ENCODE measurements around the gene MAP1B. TPM values are rescaled to one million over a fixed set of nuclear protein-coding genes. Genes with fewer than 3 reads are reported as not detected.

MAP1B gene
- total RNA-seq, 1 donor from 2014 or later: 61.0 TPM

DNA sequence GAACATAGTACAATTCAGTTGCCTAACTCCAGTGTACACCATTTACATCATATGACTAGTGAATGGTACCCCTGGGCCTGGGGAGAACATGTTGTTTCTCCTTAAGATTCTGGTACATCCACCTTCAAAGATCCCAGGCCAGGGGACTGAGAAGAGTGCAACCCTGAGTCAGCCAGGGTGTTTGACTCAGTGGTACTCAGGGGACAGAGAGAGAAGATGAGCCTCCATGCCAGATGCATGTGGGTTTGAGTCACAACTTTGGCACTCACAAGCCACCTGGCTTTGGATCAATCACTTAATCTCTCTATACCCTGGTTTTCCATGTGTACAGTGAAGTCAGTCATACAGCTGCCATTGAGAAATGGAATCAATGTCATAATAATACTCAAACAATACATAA is 53.7 kb downstream of the MAP1B start:
- Mint-ChIP-seq H3K27me3 (ENCODE audit: low read depth) (no peaks in the 10 kb centered on the region), H3K4me3 (no peak overlapping the region), H3K36me3 (no peaks in the 10 kb centered on the region), H3K4me1 (peaks cover 31% of the 10 kb centered on the region), H3K27ac (no peak overlapping the region), H3K9me3 (no peaks in the 10 kb centered on the region)
- DNase-seq (ENCODE audit: low spot score in 2 of 2, unreplicated experiment in 2 of 2): no peak
- TF ChIP-seq, protein P1, sequence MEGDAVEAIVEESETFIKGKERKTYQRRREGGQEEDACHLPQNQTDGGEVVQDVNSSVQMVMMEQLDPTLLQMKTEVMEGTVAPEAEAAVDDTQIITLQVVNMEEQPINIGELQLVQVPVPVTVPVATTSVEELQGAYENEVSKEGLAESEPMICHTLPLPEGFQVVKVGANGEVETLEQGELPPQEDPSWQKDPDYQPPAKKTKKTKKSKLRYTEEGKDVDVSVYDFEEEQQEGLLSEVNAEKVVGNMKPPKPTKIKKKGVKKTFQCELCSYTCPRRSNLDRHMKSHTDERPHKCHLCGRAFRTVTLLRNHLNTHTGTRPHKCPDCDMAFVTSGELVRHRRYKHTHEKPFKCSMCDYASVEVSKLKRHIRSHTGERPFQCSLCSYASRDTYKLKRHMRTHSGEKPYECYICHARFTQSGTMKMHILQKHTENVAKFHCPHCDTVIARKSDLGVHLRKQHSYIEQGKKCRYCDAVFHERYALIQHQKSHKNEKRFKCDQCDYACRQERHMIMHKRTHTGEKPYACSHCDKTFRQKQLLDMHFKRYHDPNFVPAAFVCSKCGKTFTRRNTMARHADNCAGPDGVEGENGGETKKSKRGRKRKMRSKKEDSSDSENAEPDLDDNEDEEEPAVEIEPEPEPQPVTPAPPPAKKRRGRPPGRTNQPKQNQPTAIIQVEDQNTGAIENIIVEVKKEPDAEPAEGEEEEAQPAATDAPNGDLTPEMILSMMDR (IDR thresholded peaks at IDR 0.05; ENCODE audit: unreplicated experiment): no peak

DNA sequence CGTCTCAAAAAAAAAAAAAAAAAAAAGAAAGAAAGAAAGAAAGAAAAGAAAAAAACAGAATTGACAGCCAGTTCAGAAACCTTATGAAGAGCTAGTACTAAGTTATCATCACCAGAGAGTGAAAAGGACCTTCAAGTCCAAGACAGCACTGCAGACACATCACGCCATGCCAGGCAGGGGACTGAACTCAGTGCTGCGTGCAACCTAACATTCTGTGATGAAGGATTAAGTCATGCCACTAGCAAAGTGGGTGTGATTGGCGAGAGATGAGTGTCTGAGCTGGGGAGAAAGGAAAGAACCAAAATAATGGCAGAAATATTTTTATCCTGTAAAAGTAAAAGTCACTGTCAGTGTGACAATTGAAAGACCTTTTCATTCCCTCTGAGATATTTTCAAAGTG is 54.7 kb downstream of the MAP1B start:
- H3K27ac Mint-ChIP-seq: no peak overlapping the region
- peaks cover 41% of the 10 kb centered on the region for H3K4me1 Mint-ChIP-seq
- no peaks in the 10 kb centered on the region for H3K36me3 Mint-ChIP-seq
- no peaks in the 10 kb centered on the region for H3K27me3 Mint-ChIP-seq (ENCODE audit: low read depth)
- H3K9me3 Mint-ChIP-seq: no peaks in the 10 kb centered on the region
- no peak overlapping the region for H3K4me3 Mint-ChIP-seq
- TF ChIP-seq, protein P1 (IDR thresholded peaks at IDR 0.05; ENCODE audit: unreplicated experiment): no peak
- no peak for DNase-seq (ENCODE audit: low spot score in 2 of 2, unreplicated experiment in 2 of 2)

DNA sequence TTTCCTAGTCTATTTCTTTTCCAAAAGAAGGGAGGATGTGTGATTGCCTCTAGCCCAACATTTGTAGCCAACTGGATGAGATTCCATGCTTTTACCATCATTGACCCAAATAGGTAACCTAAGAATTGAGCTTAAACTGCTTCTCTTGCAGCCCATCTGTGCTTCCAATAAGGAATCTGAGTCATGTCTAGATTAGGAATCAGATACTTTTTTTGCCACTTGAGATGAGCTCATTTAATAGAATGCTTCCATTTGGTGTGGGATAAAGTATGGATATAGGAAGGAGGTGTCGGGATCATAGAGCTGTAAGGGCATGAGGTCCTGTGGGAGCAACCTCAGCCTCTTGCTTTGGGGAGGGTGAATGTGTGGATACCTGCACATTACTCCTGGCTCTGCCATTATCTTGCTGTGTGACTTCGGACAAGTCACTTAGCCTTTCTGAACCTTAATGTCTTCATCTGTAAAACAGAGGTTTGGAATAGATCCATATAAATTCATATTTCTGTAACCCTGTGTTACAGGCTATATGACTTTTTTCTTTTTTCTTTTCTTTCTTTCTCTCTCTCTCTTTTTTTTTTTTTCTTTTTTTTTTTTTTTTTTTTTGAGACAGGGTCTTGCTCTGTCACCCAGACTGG is 56.2 kb downstream of the MAP1B start:
- no peak overlapping the region for H3K4me3 Mint-ChIP-seq
- no peaks in the 10 kb centered on the region for H3K9me3 Mint-ChIP-seq
- TF ChIP-seq, protein P1 (IDR thresholded peaks at IDR 0.05; ENCODE audit: unreplicated experiment): no peak
- H3K36me3 Mint-ChIP-seq: no peaks in the 10 kb centered on the region
- no peak for DNase-seq (ENCODE audit: low spot score in 2 of 2, unreplicated experiment in 2 of 2)
- no peaks in the 10 kb centered on the region for H3K27me3 Mint-ChIP-seq (ENCODE audit: low read depth)
- peaks cover 48% of the 10 kb centered on the region for H3K4me1 Mint-ChIP-seq
- H3K27ac Mint-ChIP-seq: no peak overlapping the region

DNA sequence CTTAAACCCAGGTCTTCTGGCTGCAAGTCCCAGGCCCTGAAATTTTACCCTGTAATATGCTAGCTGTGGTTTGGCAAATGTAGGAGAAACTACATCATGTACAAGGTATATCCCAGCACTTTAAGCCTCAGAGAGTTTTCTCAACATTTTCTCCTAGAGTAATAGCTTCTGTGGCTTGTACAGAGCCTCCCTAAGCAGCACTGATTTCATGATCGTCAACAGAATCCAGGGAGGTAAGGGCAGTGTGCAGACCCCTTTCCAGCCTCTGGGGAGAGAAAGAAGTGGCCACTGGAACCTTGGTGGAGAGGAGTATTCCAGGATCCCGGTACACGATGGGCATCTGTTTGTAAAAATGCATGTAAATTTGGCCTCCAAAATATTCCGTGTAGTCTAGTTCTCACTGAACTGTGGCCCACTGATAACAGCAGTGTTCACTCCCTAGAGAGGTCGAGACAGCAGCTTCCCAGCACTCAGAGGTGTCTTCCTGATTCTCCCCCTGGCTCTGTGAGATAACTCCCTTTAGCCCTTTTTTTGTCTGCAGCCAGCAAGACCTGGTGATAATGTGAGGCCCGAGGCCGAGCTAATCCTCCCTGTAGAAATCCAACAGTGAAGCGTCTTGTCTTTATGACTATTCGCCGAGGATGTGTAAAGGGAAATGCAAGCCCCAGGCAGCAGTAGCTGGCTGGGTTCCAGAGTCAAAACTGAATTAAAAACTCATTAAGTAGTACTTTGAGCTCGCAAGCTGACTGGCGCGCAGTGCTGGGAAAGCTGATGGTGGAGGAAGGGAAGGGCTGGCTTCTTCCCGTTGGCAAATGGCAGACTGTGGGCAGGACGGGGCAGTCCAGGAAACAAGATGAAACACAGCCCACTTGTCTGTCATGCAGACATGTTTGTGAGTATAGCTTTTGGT is 59.0 kb downstream of the MAP1B start:
- H3K27ac Mint-ChIP-seq: peak overlapping the region; percentile 90
- no peaks in the 10 kb centered on the region for H3K9me3 Mint-ChIP-seq
- no peaks in the 10 kb centered on the region for H3K36me3 Mint-ChIP-seq
- DNase-seq (ENCODE audit: low spot score in 2 of 2, unreplicated experiment in 2 of 2): peak; percentile 41 to 74
- H3K4me3 Mint-ChIP-seq: peak overlapping the region; percentile 53
- H3K4me1 Mint-ChIP-seq: peaks cover 40% of the 10 kb centered on the region
- TF ChIP-seq, protein P1 (IDR thresholded peaks at IDR 0.05; ENCODE audit: unreplicated experiment): no peak
- no peaks in the 10 kb centered on the region for H3K27me3 Mint-ChIP-seq (ENCODE audit: low read depth)

DNA sequence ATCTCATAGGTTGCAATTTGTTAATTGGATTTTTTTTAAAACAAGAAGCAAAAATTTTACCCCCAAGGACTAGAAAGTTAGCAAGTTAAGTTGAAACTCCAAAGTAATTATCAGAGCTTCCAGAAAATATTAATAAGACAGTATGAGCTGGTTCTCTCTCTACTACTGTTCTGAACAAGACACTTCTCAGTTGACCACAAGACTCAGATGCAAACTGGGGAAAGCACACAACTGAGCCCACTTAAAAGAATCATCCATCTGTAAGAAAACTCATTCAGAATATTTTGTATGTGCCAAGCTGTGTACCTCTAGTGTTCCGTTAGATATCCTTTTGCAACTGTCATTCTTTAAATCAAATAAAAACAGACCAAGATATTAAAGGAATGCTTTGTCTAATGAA is 60.0 kb downstream of the MAP1B start:
- Mint-ChIP-seq H3K36me3 (no peaks in the 10 kb centered on the region), H3K27me3 (ENCODE audit: low read depth) (no peaks in the 10 kb centered on the region), H3K9me3 (no peaks in the 10 kb centered on the region), H3K27ac (peak overlapping the region; percentile 90), H3K4me1 (peaks cover 40% of the 10 kb centered on the region), H3K4me3 (no peak overlapping the region)
- TF ChIP-seq, protein P1 (IDR thresholded peaks at IDR 0.05; ENCODE audit: unreplicated experiment): no peak
- no peak for DNase-seq (ENCODE audit: low spot score in 2 of 2, unreplicated experiment in 2 of 2)
